Endothelial cell of umbilical vein (primary cell): ENCODE results near the gene SLC2A11. TPM values are rescaled to one million over a fixed set of nuclear protein-coding genes. Genes with fewer than 3 reads are reported as not detected.
A peak's percentile ranks its signal among the peaks of the same experiment; 100 is the strongest.

Experiments used
- BruUV-seq: library from RNA; stranded (reverse); fragments of 400-500 nt; replicated peaks from 2 replicates; lab custom pipeline; 2021; lab: Mats Ljungman, UMichigan
- CTCF ChIA-PET: fragments of 300-600, 350-600 bp; sonication (Branson Sonifier 250); formaldehyde crosslinking; loops from one replicate; lab custom pipeline; 2021; ENCODE audit warnings: antibody characterized with exemption, inconsistent platforms; lab: Charles Lee
- POLR2A ChIA-PET: fragments of 300-600, 350-600 bp; sonication (Branson Sonifier 250); formaldehyde crosslinking; loops from one replicate; lab custom pipeline; 2021; ENCODE audit warnings: antibody characterized with exemption, inconsistent platforms; lab: Charles Lee
- DNase-seq: peaks from one replicate; pipeline ENCODE4 v3.0.0-alpha.2; 2011; ENCODE audit warnings: low read depth, low spot score
- FAIRE-seq: peaks from 2 replicates; lab custom pipeline; 2011; peaks lifted over from hg19 to GRCh38; lab: Jason Lieb, UNC
- H2AFZ ChIP-seq: 2 replicates; pipeline ENCODE4 v1.6.0; 2012; ENCODE audit warnings: low read depth, low read length, control low read depth, inconsistent platforms
- H3K27ac ChIP-seq: 2 replicates; pipeline ENCODE4 v1.5.1; 2011; ENCODE audit warnings: low read depth, mild to moderate bottlenecking, control low read depth, low read length, moderate library complexity; ENCODE audit not compliant: insufficient read depth
- H3K27me3 ChIP-seq, 2 experiments: 2 replicates each; pipeline versions ENCODE4 v1.6.0 to v1.6.1; 2011; ENCODE audit warnings: low read length in 2 of 2, mixed read lengths in 1 of 2; ENCODE audit not compliant: control insufficient read depth in 2 of 2, insufficient read depth in 2 of 2
- H3K36me3 ChIP-seq, 2 experiments: 2 replicates in 1 of 2; 3 replicates in 1 of 2; pipeline ENCODE4 v1.5.1; 2011; ENCODE audit warnings: low read length in 2 of 2, mild to moderate bottlenecking in 1 of 2, moderate library complexity in 1 of 2; ENCODE audit not compliant: control insufficient read depth in 2 of 2, insufficient read depth in 2 of 2; ENCODE audit errors: extremely low read depth in 1 of 2
- H3K4me1 ChIP-seq: 3 replicates; pipeline ENCODE4 v1.5.1; 2011; ENCODE audit warnings: mild to moderate bottlenecking, low read length; ENCODE audit not compliant: control insufficient read depth, insufficient read depth; ENCODE audit errors: extremely low read depth
- H3K4me2 ChIP-seq: 2 replicates; pipeline ENCODE4 v1.6.1; 2011; ENCODE audit warnings: low read length, control low read depth, mixed read lengths; ENCODE audit not compliant: insufficient read depth
- H3K4me3 ChIP-seq, 3 experiments: fragments of 200-600 bp in 1 of 3; sonication (generic), shearing (Covaris generic) in 1 of 3; replicated peaks in 1 of 3; 2 replicates each; pipeline ENCODE4 v1.5.1; 2011 to 2016; ENCODE audit warnings: control low read depth in 3 of 3, low read length in 3 of 3, mild to moderate bottlenecking in 2 of 3, inconsistent platforms in 1 of 3, low read depth in 1 of 3, moderate library complexity in 1 of 3; ENCODE audit not compliant: insufficient read depth in 1 of 3
- H3K79me2 ChIP-seq: 2 replicates; pipeline ENCODE4 v1.6.0; 2012; ENCODE audit warnings: low read length, inconsistent platforms; ENCODE audit not compliant: control insufficient read depth, insufficient read depth
- H3K9ac ChIP-seq: replicated peaks from 2 replicates; pipeline ENCODE3; 2011; ENCODE audit warnings: low read length, control low read depth; ENCODE audit not compliant: insufficient read depth; ENCODE audit errors: extremely low read depth
- H3K9me1 ChIP-seq: replicated peaks from 3 replicates; pipeline ENCODE4 v1.6.0; 2011; ENCODE audit warnings: mild to moderate bottlenecking, low read length; ENCODE audit not compliant: control insufficient read depth, insufficient read depth; ENCODE audit errors: extremely low read depth
- H3K9me3 ChIP-seq: replicated peaks from 2 replicates; pipeline ENCODE4 v1.5.1; 2012; ENCODE audit warnings: low read length, inconsistent platforms; ENCODE audit not compliant: control insufficient read depth, insufficient read depth
- H4K20me1 ChIP-seq: replicated peaks from 2 replicates; pipeline ENCODE3; 2011; ENCODE audit warnings: mild to moderate bottlenecking, low read length; ENCODE audit not compliant: control insufficient read depth, insufficient read depth; ENCODE audit errors: extremely low read depth
- CTCF ChIP-seq, 2 donors: IDR thresholded peaks; 1 replicate in 1 of 2; 2 replicates in 1 of 2; pipeline ENCODE4 v1.5.1; 2011; ENCODE audit warnings: low read length in 2 of 2, mild to moderate bottlenecking in 2 of 2, moderate library complexity in 2 of 2, control low read depth in 1 of 2, inconsistent platforms in 1 of 2, low read depth in 1 of 2; ENCODE audit not compliant: insufficient read depth in 1 of 2; ENCODE audit errors: extremely low read depth in 1 of 2
- EZH2 ChIP-seq: IDR thresholded peaks from 2 replicates; pipeline ENCODE4 v1.6.1; 2012; ENCODE audit warnings: borderline replicate concordance, low read depth, mild to moderate bottlenecking, moderate library complexity, low read length, inconsistent platforms; ENCODE audit not compliant: severe bottlenecking
- FOS ChIP-seq: IDR thresholded peaks from 2 replicates; pipeline ENCODE4 v1.6.1; 2011; ENCODE audit warnings: mild to moderate bottlenecking, low read length, moderate library complexity, borderline replicate concordance; ENCODE audit not compliant: insufficient read depth
- GATA2 ChIP-seq: IDR thresholded peaks from 2 replicates; pipeline ENCODE4 v1.7.0; 2011; ENCODE audit warnings: low read depth, mild to moderate bottlenecking, moderate library complexity, mixed read lengths, low read length; ENCODE audit not compliant: insufficient read length, insufficient read depth
- JUN ChIP-seq: IDR thresholded peaks from 2 replicates; pipeline ENCODE4 v1.6.1; 2011; ENCODE audit warnings: borderline replicate concordance, low read depth; ENCODE audit not compliant: insufficient read length, insufficient read depth
- MYC ChIP-seq: IDR thresholded peaks from one replicate; pipeline ENCODE4 v1.6.1; 2011; ENCODE audit warnings: mild to moderate bottlenecking, low read depth, low read length
- POLR2A ChIP-seq: IDR thresholded peaks from 2 replicates; pipeline ENCODE4 v1.6.1; 2012; ENCODE audit warnings: low read depth, mild to moderate bottlenecking, control low read depth, low read length
- POLR2AphosphoS5 ChIP-seq: IDR thresholded peaks from 2 replicates; pipeline ENCODE4 v1.6.1; 2012; ENCODE audit warnings: low read depth, mild to moderate bottlenecking, control low read depth, low read length, moderate library complexity; ENCODE audit not compliant: insufficient read depth
- dilution Hi-C: fragments of 300-500 bp; cut with MboI; formaldehyde crosslinking; loops from one replicate; pipeline ENCODE4 v1.15.0; 2019; ENCODE audit warnings: low sequenced_read_pairs; ENCODE audit not compliant: extremely low pct_ligation_motif_present
- intact Hi-C: fragments of 100-400 bp; cut with micrococcal nuclease; formaldehyde crosslinking; loops from one replicate; pipeline ENCODE4 v1.10.0; 2022
- polyA plus RNA-seq, 4 experiments: library from polyadenylated mRNA; depleted of rRNA in 3 of 4; stranded (reverse) in 3 of 4; unstranded in 1 of 4; fragments of >200 nt; gene quantifications; 2 replicates each; pipeline versions ENCODE4 v1.2.1 to v1.2.3, GENCODE V29; 2011 to 2012; ENCODE audit warnings: missing spikeins in 1 of 4
- total RNA-seq: library from RNA; stranded (reverse); gene quantifications from 2 replicates; pipeline ENCODE4 v1.2.3, GENCODE V29; 2021
- TF ChIP-seq, protein P1 (sequence below): IDR thresholded peaks from 2 replicates; pipeline ENCODE4 v1.6.1; 2011; ENCODE audit not compliant: insufficient read depth, insufficient read length

Gene SLC2A11
- total and polyA plus RNA-seq, 2 donors (not counting 3 experiments of a cell fraction or from before 2014, with no cell fraction given) = 4.2 to 4.6 TPM

DNA sequence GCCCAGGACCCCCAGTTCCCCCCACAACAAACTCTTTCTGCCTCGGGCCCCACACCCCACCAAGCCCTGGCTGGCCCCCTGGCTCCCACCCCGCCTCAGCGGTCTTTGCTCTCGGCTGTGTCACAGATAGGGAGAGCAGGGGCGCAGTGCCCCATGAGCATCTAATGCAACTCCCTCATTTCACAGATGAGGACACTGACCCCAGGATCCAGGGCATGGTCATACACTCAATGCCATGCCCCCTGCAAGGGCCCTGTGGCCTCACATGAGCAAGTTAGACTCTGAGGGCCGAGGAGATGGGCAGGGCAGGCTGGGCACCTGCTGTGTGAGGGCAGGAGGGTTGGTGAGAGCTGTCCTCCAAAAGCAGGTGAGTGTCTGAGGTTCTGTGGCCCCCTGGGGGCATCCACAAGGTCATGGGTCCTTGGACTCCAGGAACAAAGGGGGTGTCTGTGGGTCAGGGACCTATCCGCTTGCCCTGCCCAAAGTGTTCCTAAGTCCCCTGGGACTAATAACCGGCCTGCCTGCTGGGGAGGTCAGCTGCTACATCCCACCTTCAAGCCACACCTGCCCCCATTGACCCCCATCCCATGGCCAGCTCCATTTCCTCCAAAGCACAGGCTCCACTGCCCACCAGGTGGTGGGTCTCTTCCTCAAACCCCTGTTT, 39.0 kb downstream of the SLC2A11 start:
- Histone ChIP-seq H3K36me3 (peaks cover 0 to 14% of the 10 kb centered on the region in 2 experiments), H3K27me3 (no peaks in the 10 kb centered on the region), H3K4me1 (peaks cover 13% of the 10 kb centered on the region), H3K4me2 (no peak overlapping the region), H3K9me1 (no peaks in the 10 kb centered on the region), H3K9me3 (no peaks in the 10 kb centered on the region), H2AFZ (no peak overlapping the region), H4K20me1 (no peaks in the 10 kb centered on the region), H3K79me2 (peaks cover 20% of the 10 kb centered on the region), H3K9ac (no peak overlapping the region), H3K4me3 (no peak overlapping the region), H3K27ac (no peak overlapping the region)
- no TSS peak for BruUV-seq
- ChIA-PET POLR2A (no interaction called here), CTCF (interaction anchor here (0.7 kb wide), 1 partner anchor 60 kb away, joined by 3 read pairs; no protein-coding TSS in a partner anchor)
- peak; percentile 13 for TF ChIP-seq POLR2AphosphoS5
- no peak for TF ChIP-seq POLR2A
- intact Hi-C loops = no loop called here
- FAIRE-seq (no peak), DNase-seq (no peak)
- dilution Hi-C loops = no loop called here

DNA sequence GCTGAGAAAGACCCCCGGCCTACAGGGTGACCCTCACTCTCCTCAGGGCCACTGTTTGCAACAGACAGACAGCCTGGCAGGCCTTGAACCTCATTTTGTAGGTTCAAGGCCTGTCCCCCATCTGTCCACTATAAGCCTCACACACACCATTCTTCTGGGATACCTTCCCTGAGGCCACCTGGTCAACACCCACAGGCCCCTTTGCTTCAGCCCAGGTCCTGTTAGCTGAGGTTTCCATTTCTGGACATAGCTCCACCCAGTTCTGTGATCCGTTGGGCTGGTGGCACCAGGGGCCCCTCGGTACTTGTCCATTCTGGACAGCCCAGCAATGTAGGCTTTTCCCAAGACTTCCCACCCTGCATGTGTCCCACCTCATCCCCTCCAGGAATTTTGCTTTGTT, 39.6 kb downstream of the SLC2A11 start:
- H4K20me1 ChIP-seq = no peaks in the 10 kb centered on the region
- POLR2A ChIA-PET = no interaction called here
- no peak for TF ChIP-seq POLR2A
- no peak for TF ChIP-seq MYC
- no peak for TF ChIP-seq EZH2
- TF ChIP-seq GATA2 = no peak
- no peak for TF ChIP-seq FOS
- no peak for TF ChIP-seq CTCF (IDR thresholded peaks at IDR 0.05; ENCODE audit: extremely low read depth in 1 of 2, insufficient read depth in 1 of 2, low read depth in 1 of 2, low read length in 2 of 2)
- TF ChIP-seq JUN = no peak
- TF ChIP-seq, protein P1, sequence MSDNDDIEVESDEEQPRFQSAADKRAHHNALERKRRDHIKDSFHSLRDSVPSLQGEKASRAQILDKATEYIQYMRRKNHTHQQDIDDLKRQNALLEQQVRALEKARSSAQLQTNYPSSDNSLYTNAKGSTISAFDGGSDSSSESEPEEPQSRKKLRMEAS = no peak
- no peak for TF ChIP-seq POLR2AphosphoS5
- H3K4me3 ChIP-seq = no peak overlapping the region
- dilution Hi-C loops = no loop called here
- H3K9ac ChIP-seq = no peak overlapping the region
- peaks cover 0 to 14% of the 10 kb centered on the region in 2 experiments for H3K36me3 ChIP-seq
- peaks cover 13% of the 10 kb centered on the region for H3K4me1 ChIP-seq
- CTCF ChIA-PET = no interaction called here
- intact Hi-C loops = no loop called here
- DNase-seq (no peak), FAIRE-seq (no peak)
- peaks cover 20% of the 10 kb centered on the region for H3K79me2 ChIP-seq
- no peak overlapping the region for H3K27ac ChIP-seq
- no peaks in the 10 kb centered on the region for H3K9me1 ChIP-seq
- H3K4me2 ChIP-seq = no peak overlapping the region
- H2AFZ ChIP-seq = no peak overlapping the region
- no peaks in the 10 kb centered on the region for H3K9me3 ChIP-seq
- BruUV-seq = no TSS peak
- H3K27me3 ChIP-seq = no peaks in the 10 kb centered on the region
